ENCODE data around the gene MXI1.
"Not testable (repeated sequence)": the region's sequence is repeated elsewhere in the genome, so short reads cannot be mapped to it uniquely, and the experiment has no call there.

The MXI1 gene

GRCh38 chr10:110200503-110200902 lies 6.9 kb upstream of the MXI1 start:
- no peak for TF ChIP-seq CTCF (conservative IDR thresholded peaks at IDR 0.05; ENCODE audit: control insufficient read depth, insufficient read depth, low read depth, low read length)
- no peak for DNase-seq (ENCODE audit: low read depth)
- no peak overlapping the region for H3K4me3 ChIP-seq (ENCODE audit: control insufficient read depth, low read depth, low read length)

GRCh38 chr10:110201046-110201445 lies 6.4 kb upstream of the MXI1 start:
- H3K4me3 ChIP-seq (ENCODE audit: control insufficient read depth, low read depth, low read length); DNase-seq (ENCODE audit: low read depth): not testable (repeated sequence)

- no peak for DNase-seq (ENCODE audit: low read depth)
- TF ChIP-seq CTCF (conservative IDR thresholded peaks at IDR 0.05; ENCODE audit: control insufficient read depth, insufficient read depth, low read depth, low read length): no peak
- H3K4me3 ChIP-seq (ENCODE audit: control insufficient read depth, low read depth, low read length): no peak overlapping the region
Observed at GRCh38 chr10:110203500-110204455, 3.6 kb upstream of the MXI1 start.

- DNase-seq (ENCODE audit: low read depth): no peak
- TF ChIP-seq CTCF (conservative IDR thresholded peaks at IDR 0.05; ENCODE audit: control insufficient read depth, insufficient read depth, low read depth, low read length): no peak
- no peak overlapping the region for H3K4me3 ChIP-seq (ENCODE audit: control insufficient read depth, low read depth, low read length)
Observed at GRCh38 chr10:110205051-110205675, 2.2 kb upstream of the MXI1 start.

- no peak for TF ChIP-seq CTCF (conservative IDR thresholded peaks at IDR 0.05; ENCODE audit: control insufficient read depth, insufficient read depth, low read depth, low read length)
- H3K4me3 ChIP-seq (ENCODE audit: control insufficient read depth, low read depth, low read length): peak overlapping the region; percentile 67
- peak; percentile 28 for DNase-seq (ENCODE audit: low read depth)
Observed at GRCh38 chr10:110207805-110208613, 604 bp downstream of the MXI1 start.

- peak; percentile 10 for TF ChIP-seq CTCF (conservative IDR thresholded peaks at IDR 0.05; ENCODE audit: control insufficient read depth, insufficient read depth, low read depth, low read length)
- H3K4me3 ChIP-seq (ENCODE audit: control insufficient read depth, low read depth, low read length): peak overlapping the region; percentile 67
- peak; percentile 57 for DNase-seq (ENCODE audit: low read depth)
Observed at GRCh38 chr10:110208614-110209453, 1.4 kb downstream of the MXI1 start.
